Measurements from ENCODE around the gene DGKQ.

DGKQ gene

DNA sequence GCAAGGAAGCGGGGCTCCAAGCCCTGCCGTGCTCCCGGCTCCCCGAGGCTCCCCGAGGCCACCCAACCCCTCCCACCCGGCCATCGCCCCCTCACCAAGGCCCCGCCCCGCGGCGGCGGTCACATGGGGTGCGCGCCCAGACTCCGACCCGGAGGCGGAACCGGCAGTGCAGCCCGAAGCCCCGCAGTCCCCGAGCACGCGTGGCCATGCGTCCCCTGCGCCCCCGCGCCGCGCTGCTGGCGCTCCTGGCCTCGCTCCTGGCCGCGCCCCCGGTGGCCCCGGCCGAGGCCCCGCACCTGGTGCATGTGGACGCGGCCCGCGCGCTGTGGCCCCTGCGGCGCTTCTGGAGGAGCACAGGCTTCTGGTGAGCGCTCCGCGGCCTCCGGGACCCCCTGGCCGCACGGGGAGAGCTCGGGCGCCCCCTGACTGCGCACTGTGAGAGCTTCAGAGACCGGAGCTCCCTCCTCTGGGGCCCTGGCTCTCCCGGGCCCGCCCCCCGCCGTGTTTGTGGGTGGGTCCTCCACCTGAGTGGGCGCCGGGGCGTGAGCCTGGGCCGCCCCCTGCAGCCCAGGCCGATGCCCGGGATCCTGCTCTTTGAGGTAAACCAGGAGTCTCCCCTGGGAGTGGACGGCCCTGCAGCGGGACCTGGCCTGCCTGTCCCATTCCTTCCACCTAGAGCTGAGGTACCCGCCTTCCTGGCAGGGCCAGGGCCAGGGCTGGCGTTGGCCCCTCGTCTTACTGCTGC is 13.7 kb upstream of the DGKQ start, which contains the start of gene IDUA:
TSS of gene IDUA (plus strand) at position 166 of the 745 bp plus-strand sequence. CDS start at position 207, 41 bp downstream.
- no peak for TF ChIP-seq ZFP3 (CRISPR knock-in tag; IDR thresholded peaks at IDR 0.05)
- no peak for TF ChIP-seq PPARA (CRISPR knock-in tag; IDR thresholded peaks at IDR 0.05; ENCODE audit: borderline replicate concordance)
- TF ChIP-seq ARNTL (CRISPR knock-in tag; IDR thresholded peaks at IDR 0.05; ENCODE audit: borderline replicate concordance, low read depth), result no peak
- TF ChIP-seq ZNF70 (CRISPR knock-in tag; IDR thresholded peaks at IDR 0.05), result no peak
- TF ChIP-seq TOX (CRISPR knock-in tag; IDR thresholded peaks at IDR 0.05; ENCODE audit: borderline replicate concordance), result no peak
- TF ChIP-seq OSR1 (CRISPR knock-in tag; IDR thresholded peaks at IDR 0.05), result no peak
- no peak for TF ChIP-seq ISL1 (CRISPR knock-in tag; IDR thresholded peaks at IDR 0.05)
- no peak for TF ChIP-seq ZNF8 (CRISPR knock-in tag; IDR thresholded peaks at IDR 0.05)
- TF ChIP-seq GLIS3 (CRISPR knock-in tag; IDR thresholded peaks at IDR 0.05), result no peak
- TF ChIP-seq CREB5 (CRISPR knock-in tag; IDR thresholded peaks at IDR 0.05; ENCODE audit: low read depth), result no peak
- no peak for TF ChIP-seq ZNF565 (CRISPR knock-in tag; conservative IDR thresholded peaks at IDR 0.05; ENCODE audit: low read depth)
- TF ChIP-seq RARB (CRISPR knock-in tag; IDR thresholded peaks at IDR 0.05), result no peak
- TF ChIP-seq, protein P1, sequence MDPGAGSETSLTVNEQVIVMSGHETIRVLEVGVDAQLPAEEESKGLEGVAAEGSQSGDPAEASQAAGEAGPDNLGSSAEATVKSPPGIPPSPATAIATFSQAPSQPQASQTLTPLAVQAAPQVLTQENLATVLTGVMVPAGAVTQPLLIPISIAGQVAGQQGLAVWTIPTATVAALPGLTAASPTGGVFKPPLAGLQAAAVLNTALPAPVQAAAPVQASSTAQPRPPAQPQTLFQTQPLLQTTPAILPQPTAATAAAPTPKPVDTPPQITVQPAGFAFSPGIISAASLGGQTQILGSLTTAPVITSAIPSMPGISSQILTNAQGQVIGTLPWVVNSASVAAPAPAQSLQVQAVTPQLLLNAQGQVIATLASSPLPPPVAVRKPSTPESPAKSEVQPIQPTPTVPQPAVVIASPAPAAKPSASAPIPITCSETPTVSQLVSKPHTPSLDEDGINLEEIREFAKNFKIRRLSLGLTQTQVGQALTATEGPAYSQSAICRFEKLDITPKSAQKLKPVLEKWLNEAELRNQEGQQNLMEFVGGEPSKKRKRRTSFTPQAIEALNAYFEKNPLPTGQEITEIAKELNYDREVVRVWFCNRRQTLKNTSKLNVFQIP (CRISPR knock-in tag; IDR thresholded peaks at IDR 0.05; ENCODE audit: borderline replicate concordance, low read depth), result no peak
- ATAC-seq, result peak; percentile 88

DNA sequence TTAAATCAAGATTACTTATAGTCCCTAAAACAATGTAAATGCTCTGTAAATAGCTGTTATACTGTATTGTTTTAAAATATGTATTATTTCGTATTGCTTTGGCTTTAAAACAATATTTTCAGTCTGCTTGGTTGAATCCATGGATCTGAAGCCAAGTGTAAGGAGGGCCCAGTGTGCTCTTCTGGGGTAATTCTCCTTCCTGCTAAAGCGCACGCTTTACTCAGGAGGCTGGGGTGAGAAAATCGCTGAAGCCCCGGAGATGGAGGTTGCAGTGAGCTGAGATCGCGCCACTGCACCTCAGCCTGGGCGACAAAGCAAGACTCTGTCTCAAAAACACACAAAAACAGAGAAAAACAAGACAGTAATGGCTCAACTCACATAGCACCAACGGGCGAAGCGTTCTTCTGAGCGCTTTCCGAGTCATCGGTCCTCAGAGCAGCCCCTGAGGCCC is 13.1 kb upstream of the DGKQ start:
- peak; percentile 24 for ATAC-seq
- TF ChIP-seq, protein P1 (CRISPR knock-in tag; IDR thresholded peaks at IDR 0.05; ENCODE audit: borderline replicate concordance, low read depth), result no peak
- TF ChIP-seq PPARA (CRISPR knock-in tag; IDR thresholded peaks at IDR 0.05; ENCODE audit: borderline replicate concordance) (no peak), ZFP30 (CRISPR knock-in tag; IDR thresholded peaks at IDR 0.05) (no peak), OSR1 (CRISPR knock-in tag; IDR thresholded peaks at IDR 0.05) (no peak)

DNA sequence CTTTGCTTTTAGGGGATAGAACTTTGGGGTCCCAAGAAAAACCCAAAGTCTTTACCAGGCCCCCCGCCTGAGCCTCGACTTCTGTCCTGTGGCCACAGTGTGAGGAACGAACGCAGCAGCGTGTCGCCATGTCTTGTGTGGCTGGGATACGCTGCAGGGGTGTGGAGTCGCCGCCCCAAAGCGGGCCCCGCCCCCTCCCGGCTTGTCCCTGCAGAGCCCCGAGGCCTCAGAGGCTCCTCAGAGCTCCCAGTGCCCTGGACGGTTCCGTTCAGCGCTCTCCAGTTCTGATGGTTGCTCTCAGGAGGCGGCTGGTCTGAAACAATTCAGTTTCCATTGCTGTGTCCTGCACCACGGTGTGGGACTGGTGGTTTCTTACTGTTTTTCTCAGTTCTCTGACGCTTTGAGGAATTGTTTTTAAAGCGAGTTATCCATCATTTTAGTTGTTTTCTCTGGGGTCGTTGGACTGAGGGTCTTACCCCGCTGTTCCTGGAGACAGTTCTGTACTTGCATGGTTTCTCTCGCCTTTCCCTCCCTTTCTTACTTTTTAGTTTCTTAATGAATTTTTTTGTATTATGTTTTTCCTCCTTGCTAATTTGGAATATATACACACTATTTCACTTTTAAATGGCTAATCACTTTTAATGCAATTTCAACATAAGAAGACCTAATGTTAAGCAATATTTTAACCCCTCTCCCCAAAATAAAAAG is 11.9 kb upstream of the DGKQ start:
- no peak for TF ChIP-seq ZNF8 (CRISPR knock-in tag; IDR thresholded peaks at IDR 0.05)
- no peak for TF ChIP-seq ZFP3 (CRISPR knock-in tag; IDR thresholded peaks at IDR 0.05)
- ATAC-seq, result no peak

DNA sequence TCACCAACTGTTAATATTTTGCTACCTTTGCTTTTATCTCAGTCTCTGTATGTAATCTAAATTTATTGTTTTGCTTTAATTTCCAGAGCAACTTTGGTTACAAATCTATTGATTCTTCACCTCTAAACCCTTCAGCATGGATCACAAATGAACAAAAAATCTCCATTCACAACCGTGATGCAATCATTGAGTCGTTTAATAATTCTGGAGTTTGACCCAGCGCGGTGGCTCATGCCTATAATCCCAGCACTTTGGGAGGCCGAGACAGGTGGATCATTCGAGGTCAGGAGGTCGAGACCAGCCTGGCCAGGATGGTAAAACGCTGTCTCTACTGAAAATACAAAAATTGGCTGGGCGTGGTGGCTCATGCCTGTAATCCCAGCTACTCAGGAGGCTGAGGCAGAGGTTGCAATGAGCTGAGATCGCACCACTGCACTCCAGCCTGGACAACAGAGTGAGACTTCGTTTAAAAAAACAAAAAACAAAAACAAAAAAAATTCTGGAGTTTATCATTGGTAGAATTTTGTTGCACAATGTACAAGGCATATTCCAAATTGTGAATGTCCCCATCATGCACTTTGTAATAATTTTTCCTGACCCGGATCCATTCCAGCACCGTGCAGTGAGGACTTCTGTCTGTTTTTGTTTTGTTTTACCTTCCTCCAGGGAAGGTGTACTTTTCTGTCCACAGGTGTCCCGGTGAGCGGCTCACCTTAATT is 11.1 kb upstream of the DGKQ start:
- no peak for ATAC-seq
- TF ChIP-seq GLIS3 (CRISPR knock-in tag; IDR thresholded peaks at IDR 0.05) (no peak), PPARA (CRISPR knock-in tag; IDR thresholded peaks at IDR 0.05; ENCODE audit: borderline replicate concordance) (no peak), TCF4 (CRISPR knock-in tag; IDR thresholded peaks at IDR 0.05; ENCODE audit: borderline replicate concordance) (no peak), ISL1 (CRISPR knock-in tag; IDR thresholded peaks at IDR 0.05) (no peak), PATZ1 (CRISPR knock-in tag; IDR thresholded peaks at IDR 0.05; ENCODE audit: borderline replicate concordance) (no peak), ZNF8 (CRISPR knock-in tag; IDR thresholded peaks at IDR 0.05) (no peak), SNAI2 (CRISPR knock-in tag; IDR thresholded peaks at IDR 0.05) (no peak)
